ENCODE results near the gene KLHDC8A. TPM values are rescaled to one million over a fixed set of nuclear protein-coding genes. Genes with fewer than 3 reads are reported as not detected.

KLHDC8A gene
- total and polyA plus RNA-seq, 4 experiments from 2014 or later, result not detected

GRCh38 chr1:205328476-205328875 lies 28.2 kb downstream of the KLHDC8A start:
- POLR2A ChIA-PET (ENCODE audit: partially characterized antibody), result interaction anchor here (22.4 kb wide), 1 partner anchor 48 kb away, joined by 1030 read pairs; no protein-coding TSS in a partner anchor
- Histone ChIP-seq H3K36me3 (ENCODE audit: insufficient read depth, low read length) (no peaks in the 10 kb centered on the region), H3K4me3 (ENCODE audit: low read length in 2 of 2) (no peak overlapping the region), H3K27ac (ENCODE audit: low read depth, low read length) (no peak overlapping the region), H3K27me3 (ENCODE audit: insufficient read depth, low read length) (no peaks in the 10 kb centered on the region), H3K9me3 (ENCODE audit: control insufficient read depth in 1 of 2, low read length in 2 of 2) (no peaks in the 10 kb centered on the region), H3K4me1 (ENCODE audit: insufficient read depth, low read length) (peaks cover 15% of the 10 kb centered on the region)
- CTCF ChIA-PET (ENCODE audit: partially characterized antibody), result interaction anchor here (0.6 to 23.6 kb wide), 6 partner anchors 9 to 196 kb away, joined by 3 to 1429 read pairs (median 5); no protein-coding TSS in a partner anchor
- H3K36me3 Mint-ChIP-seq, result no peaks in the 10 kb centered on the region
- intact Hi-C loops (cut with micrococcal nuclease), result no loop called here
- no peak overlapping the region for H3K4me3 Mint-ChIP-seq
- H3K27ac Mint-ChIP-seq, result no peak overlapping the region
- peaks cover 12 to 21% (median 18%) of the 10 kb centered on the region in 4 donors for H3K4me1 Mint-ChIP-seq
- no peak for DNase-seq
- no peaks in the 10 kb centered on the region for H3K9me3 Mint-ChIP-seq
- peaks cover 0 to 6% of the 10 kb centered on the region in 2 donors for H3K27me3 Mint-ChIP-seq

GRCh38 chr1:205326812-205327466 lies 29.8 kb downstream of the KLHDC8A start:
- H3K4me1 ChIP-seq (ENCODE audit: insufficient read depth, low read length), result peaks cover 21% of the 10 kb centered on the region
- H3K4me3 ChIP-seq (ENCODE audit: low read length in 2 of 2), result no peak overlapping the region
- no peaks in the 10 kb centered on the region for H3K27me3 ChIP-seq (ENCODE audit: insufficient read depth, low read length)
- ChIA-PET CTCF (ENCODE audit: partially characterized antibody) (interaction anchor here (0.8 to 23.6 kb wide), 9 partner anchors 9 to 197 kb away, joined by 3 to 1429 read pairs (median 29); partner anchors contain the start of gene KLHDC8A), POLR2A (ENCODE audit: partially characterized antibody) (interaction anchor here (1.1 to 22.4 kb wide), 2 partner anchors 13 to 46 kb away, joined by 4 to 1030 read pairs; no protein-coding TSS in a partner anchor)
- Mint-ChIP-seq H3K9me3 (no peaks in the 10 kb centered on the region), H3K27me3 (peaks cover 0 to 6% of the 10 kb centered on the region in 2 donors), H3K36me3 (no peaks in the 10 kb centered on the region), H3K27ac (peak overlapping the region in 1 of 7 donors; percentile 3), H3K4me1 (peaks cover 16 to 32% (median 24%) of the 10 kb centered on the region in 4 donors), H3K4me3 (no peak overlapping the region)
- H3K9me3 ChIP-seq (ENCODE audit: control insufficient read depth in 1 of 2, low read length in 2 of 2), result no peaks in the 10 kb centered on the region
- no peak overlapping the region for H3K27ac ChIP-seq (ENCODE audit: low read depth, low read length)
- H3K36me3 ChIP-seq (ENCODE audit: insufficient read depth, low read length), result no peaks in the 10 kb centered on the region
- intact Hi-C loops (cut with micrococcal nuclease), result no loop called here
- DNase-seq, result no peak

- Mint-ChIP-seq H3K27ac (peak overlapping the region in 5 of 7 donors; percentile 36 to 77 (median 49)), H3K4me1 (peaks cover 19 to 42% (median 34%) of the 10 kb centered on the region in 4 donors), H3K9me3 (peaks cover 0 to 1% (median 0%) of the 10 kb centered on the region in 8 donors), H3K27me3 (peaks cover 0 to 6% of the 10 kb centered on the region in 2 donors), H3K36me3 (peaks cover 0 to 9% of the 10 kb centered on the region in 2 donors), H3K4me3 (peak overlapping the region in 4 of 8 donors; percentile 17 to 40 (median 28))
- DNase-seq, result peak in 4 of 5 donors; percentile 50 to 67 (median 58)
- ChIA-PET POLR2A (ENCODE audit: partially characterized antibody) (interaction anchor here (0.9 to 22.4 kb wide), 6 partner anchors 11 to 97 kb away, joined by 3 to 1030 read pairs (median 7); partner anchors contain the start of gene TMCC2), CTCF (ENCODE audit: partially characterized antibody) (interaction anchor here (0.8 to 23.6 kb wide), 27 partner anchors 8 to 199 kb away, joined by 3 to 1429 read pairs (median 5); partner anchors contain the start of genes BLACAT1, KLHDC8A and TMCC2)
- H3K4me3 ChIP-seq (ENCODE audit: low read length in 2 of 2), result no peak overlapping the region
- H3K27me3 ChIP-seq (ENCODE audit: insufficient read depth, low read length), result no peaks in the 10 kb centered on the region
- peaks cover 24% of the 10 kb centered on the region for H3K4me1 ChIP-seq (ENCODE audit: insufficient read depth, low read length)
- no peak overlapping the region for H3K27ac ChIP-seq (ENCODE audit: low read depth, low read length)
- no peaks in the 10 kb centered on the region for H3K9me3 ChIP-seq (ENCODE audit: control insufficient read depth in 1 of 2, low read length in 2 of 2)
- H3K36me3 ChIP-seq (ENCODE audit: insufficient read depth, low read length), result no peaks in the 10 kb centered on the region
- intact Hi-C loops (cut with micrococcal nuclease), result loop anchor here (1.0 kb wide), 1 partner anchor 52 kb away; no protein-coding TSS in a partner anchor
Measured at GRCh38 chr1:205325334-205325884, 31.3 kb downstream of the KLHDC8A start.

- Histone ChIP-seq H3K4me3 (ENCODE audit: low read length in 2 of 2) (no peak overlapping the region), H3K36me3 (ENCODE audit: insufficient read depth, low read length) (no peaks in the 10 kb centered on the region), H3K27ac (ENCODE audit: low read depth, low read length) (no peak overlapping the region), H3K27me3 (ENCODE audit: insufficient read depth, low read length) (no peaks in the 10 kb centered on the region), H3K4me1 (ENCODE audit: insufficient read depth, low read length) (peaks cover 24% of the 10 kb centered on the region), H3K9me3 (ENCODE audit: control insufficient read depth in 1 of 2, low read length in 2 of 2) (no peaks in the 10 kb centered on the region)
- Mint-ChIP-seq H3K27me3 (peaks cover 0 to 6% of the 10 kb centered on the region in 2 donors), H3K4me3 (peak overlapping the region in 2 of 8 donors; percentile 17 to 40), H3K4me1 (peaks cover 20 to 46% (median 37%) of the 10 kb centered on the region in 4 donors), H3K36me3 (peaks cover 0 to 10% of the 10 kb centered on the region in 2 donors), H3K9me3 (peaks cover 0 to 1% (median 0%) of the 10 kb centered on the region in 8 donors), H3K27ac (peak overlapping the region in 4 of 7 donors; percentile 17 to 77 (median 41))
- intact Hi-C loops (cut with micrococcal nuclease), result loop anchor here (1.0 kb wide), 1 partner anchor 51 kb away; no protein-coding TSS in a partner anchor
- no peak for DNase-seq
- POLR2A ChIA-PET (ENCODE audit: partially characterized antibody), result interaction anchor here (0.9 to 22.4 kb wide), 6 partner anchors 11 to 44 kb away, joined by 3 to 1030 read pairs (median 6); no protein-coding TSS in a partner anchor
- CTCF ChIA-PET (ENCODE audit: partially characterized antibody), result interaction anchor here (0.7 to 23.6 kb wide), 25 partner anchors 8 to 200 kb away, joined by 3 to 1429 read pairs (median 5); partner anchors contain the start of genes BLACAT1, KLHDC8A and TMCC2
Measured at GRCh38 chr1:205324781-205325180, 31.9 kb downstream of the KLHDC8A start.

- peak overlapping the region in 3 of 7 donors; percentile 24 to 78 (median 47) for H3K27ac Mint-ChIP-seq
- DNase-seq, result no peak
- Histone ChIP-seq H3K27me3 (ENCODE audit: insufficient read depth, low read length) (no peaks in the 10 kb centered on the region), H3K4me1 (ENCODE audit: insufficient read depth, low read length) (peaks cover 31% of the 10 kb centered on the region), H3K4me3 (ENCODE audit: low read length in 2 of 2) (no peak overlapping the region), H3K27ac (ENCODE audit: low read depth, low read length) (no peak overlapping the region), H3K9me3 (ENCODE audit: control insufficient read depth in 1 of 2, low read length in 2 of 2) (no peaks in the 10 kb centered on the region), H3K36me3 (ENCODE audit: insufficient read depth, low read length) (no peaks in the 10 kb centered on the region)
- CTCF ChIA-PET (ENCODE audit: partially characterized antibody), result interaction anchor here (0.9 to 23.6 kb wide), 11 partner anchors 9 to 201 kb away, joined by 3 to 1429 read pairs (median 15); partner anchors contain the start of gene KLHDC8A
- H3K27me3 Mint-ChIP-seq, result peaks cover 0 to 4% of the 10 kb centered on the region in 2 donors
- H3K36me3 Mint-ChIP-seq, result peaks cover 5 to 16% of the 10 kb centered on the region in 2 donors
- peak overlapping the region in 3 of 8 donors; percentile 10 to 39 (median 36) for H3K4me3 Mint-ChIP-seq
- POLR2A ChIA-PET (ENCODE audit: partially characterized antibody), result interaction anchor here (1.2 to 22.4 kb wide), 4 partner anchors 17 to 43 kb away, joined by 3 to 1030 read pairs (median 6); no protein-coding TSS in a partner anchor
- peaks cover 0 to 1% (median 0%) of the 10 kb centered on the region in 8 donors for H3K9me3 Mint-ChIP-seq
- peaks cover 26 to 56% (median 44%) of the 10 kb centered on the region in 4 donors for H3K4me1 Mint-ChIP-seq
- intact Hi-C loops (cut with micrococcal nuclease), result no loop called here
Measured at GRCh38 chr1:205323794-205324193, 32.9 kb downstream of the KLHDC8A start.

GRCh38 chr1:205321959-205322283 lies 34.8 kb downstream of the KLHDC8A start:
- Mint-ChIP-seq H3K9me3 (peaks cover 0 to 1% (median 0%) of the 10 kb centered on the region in 8 donors), H3K36me3 (peaks cover 9 to 20% of the 10 kb centered on the region in 2 donors), H3K27me3 (peaks cover 0 to 1% of the 10 kb centered on the region in 2 donors), H3K27ac (peak overlapping the region in 6 of 7 donors; percentile 43 to 83 (median 67)), H3K4me1 (peaks cover 43 to 75% (median 63%) of the 10 kb centered on the region in 4 donors), H3K4me3 (peak overlapping the region; percentile 81 to 100 (median 98))
- intact Hi-C loops (cut with micrococcal nuclease), result loop anchor here (1.0 to 2.0 kb wide), 3 partner anchors 34 to 49 kb away; no protein-coding TSS in a partner anchor
- Histone ChIP-seq H3K36me3 (ENCODE audit: insufficient read depth, low read length) (no peaks in the 10 kb centered on the region), H3K9me3 (ENCODE audit: control insufficient read depth in 1 of 2, low read length in 2 of 2) (no peaks in the 10 kb centered on the region), H3K27ac (ENCODE audit: low read depth, low read length) (peak overlapping the region; percentile 74), H3K4me1 (ENCODE audit: insufficient read depth, low read length) (peaks cover 50% of the 10 kb centered on the region), H3K4me3 (ENCODE audit: low read length in 2 of 2) (peak overlapping the region; percentile 79 to 99), H3K27me3 (ENCODE audit: insufficient read depth, low read length) (no peaks in the 10 kb centered on the region)
- ChIA-PET CTCF (ENCODE audit: partially characterized antibody) (interaction anchor here (1.6 to 23.6 kb wide), 6 partner anchors 14 to 164 kb away, joined by 4 to 1429 read pairs (median 16); no protein-coding TSS in a partner anchor), POLR2A (ENCODE audit: partially characterized antibody) (interaction anchor here (0.8 to 22.4 kb wide), 8 partner anchors 8 to 119 kb away, joined by 3 to 1030 read pairs (median 4); no protein-coding TSS in a partner anchor)
- no peak for DNase-seq
